Upper lobe of right lung (tissue), 1 donor: Measurements from ENCODE around the gene LCE2D. TPM values are rescaled to one million over a fixed set of nuclear protein-coding genes. Genes with fewer than 3 reads are reported as not detected.

Experiments
- ATAC-seq: fragments of 200-7000 bp; cut with Tn5 transposase; one replicate; pipeline ENCODE4 v1.9.1; 2020; ENCODE audit warnings: mild to moderate bottlenecking, moderate library complexity
- DNase-seq: peaks from one replicate; pipeline ENCODE4 v3.0.0-alpha.2; 2020
- H3K27ac ChIP-seq: fragments of 200-600 bp; one replicate; pipeline ENCODE4 v1.8.0; 2022
- H3K27me3 ChIP-seq: fragments of 200-600 bp; one replicate; pipeline ENCODE4 v1.8.0; 2022; ENCODE audit warnings: mild to moderate bottlenecking
- H3K36me3 ChIP-seq: fragments of 200-600 bp; one replicate; pipeline ENCODE4 v1.8.0; 2022
- H3K4me1 ChIP-seq: fragments of 200-600 bp; one replicate; pipeline ENCODE4 v1.8.0; 2022
- H3K4me3 ChIP-seq: fragments of 200-600 bp; one replicate; pipeline ENCODE4 v1.8.0; 2022; ENCODE audit warnings: mild to moderate bottlenecking
- H3K9me3 ChIP-seq: fragments of 200-600 bp; one replicate; pipeline ENCODE4 v1.8.0; 2022
- intact Hi-C: fragments of 100-400 bp; cut with DNase I; formaldehyde crosslinking; loops from one replicate; pipeline ENCODE4 v1.11.0; 2022
- long read RNA-seq: library from polyadenylated mRNA; unstranded; transcript quantifications from one replicate; pipeline ENCODE4 v2.0.0, GENCODE V29; 2021
- total RNA-seq: library from RNA; stranded (reverse); fragmentation: NEBNext Ultra II Directional; extraction: Animal tissue kit (Norgen Biotek cat#: 25700); gene quantifications from one replicate; pipeline ENCODE4 v1.2.1, GENCODE V29; 2021
- TF ChIP-seq, protein P1 (sequence below): fragments of 200-600 bp; IDR thresholded peaks from one replicate; pipeline ENCODE4 v1.8.0; 2022; ENCODE audit warnings: antibody characterized with exemption
- donor health status: DM: no; HTN: yes; CAD: no; lungs with severe emphysema.

Gene LCE2D, protein sequence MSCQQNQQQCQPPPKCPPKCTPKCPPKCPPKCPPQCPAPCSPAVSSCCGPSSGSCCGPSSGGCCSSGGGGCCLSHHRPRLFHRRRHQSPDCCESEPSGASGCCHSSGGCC
- not detected for total RNA-seq
- long read RNA-seq: 0 reads

DNA sequence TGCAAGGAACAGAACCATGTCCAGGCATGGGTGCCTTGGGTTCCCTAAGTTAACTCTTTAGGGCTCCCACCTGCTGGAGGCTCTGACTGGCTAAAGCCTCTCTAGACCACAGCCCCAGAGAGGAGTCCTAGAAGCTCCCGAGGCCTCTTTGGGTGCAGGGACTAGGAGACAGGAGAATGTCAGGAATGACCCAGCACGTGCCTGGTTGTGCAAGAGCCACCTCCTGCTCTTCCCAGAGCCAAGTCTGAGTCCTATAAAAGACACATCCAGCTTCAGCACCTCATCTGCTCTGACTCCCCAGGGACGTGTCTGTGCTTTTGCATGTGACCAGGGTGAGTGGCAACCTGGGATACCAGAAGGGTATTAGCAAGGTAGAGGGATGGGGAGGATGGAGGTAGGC is at the start of gene LCE2D:
TSS of gene LCE2D (plus strand) at position 283 of the 400 bp plus-strand sequence. CDS start 726 bp downstream, outside the sequence.
- Histone ChIP-seq H3K36me3 (no peaks in the 10 kb centered on the region), H3K4me3 (no peak within 1 kb of the TSS), H3K27me3 (peaks cover 4% of the 10 kb centered on the region), H3K4me1 (no peaks in the 10 kb centered on the region), H3K27ac (no peak within 1 kb of the TSS), H3K9me3 (no peaks in the 10 kb centered on the region)
- ATAC-seq (no peak), DNase-seq (no peak)
- TF ChIP-seq, protein P1, sequence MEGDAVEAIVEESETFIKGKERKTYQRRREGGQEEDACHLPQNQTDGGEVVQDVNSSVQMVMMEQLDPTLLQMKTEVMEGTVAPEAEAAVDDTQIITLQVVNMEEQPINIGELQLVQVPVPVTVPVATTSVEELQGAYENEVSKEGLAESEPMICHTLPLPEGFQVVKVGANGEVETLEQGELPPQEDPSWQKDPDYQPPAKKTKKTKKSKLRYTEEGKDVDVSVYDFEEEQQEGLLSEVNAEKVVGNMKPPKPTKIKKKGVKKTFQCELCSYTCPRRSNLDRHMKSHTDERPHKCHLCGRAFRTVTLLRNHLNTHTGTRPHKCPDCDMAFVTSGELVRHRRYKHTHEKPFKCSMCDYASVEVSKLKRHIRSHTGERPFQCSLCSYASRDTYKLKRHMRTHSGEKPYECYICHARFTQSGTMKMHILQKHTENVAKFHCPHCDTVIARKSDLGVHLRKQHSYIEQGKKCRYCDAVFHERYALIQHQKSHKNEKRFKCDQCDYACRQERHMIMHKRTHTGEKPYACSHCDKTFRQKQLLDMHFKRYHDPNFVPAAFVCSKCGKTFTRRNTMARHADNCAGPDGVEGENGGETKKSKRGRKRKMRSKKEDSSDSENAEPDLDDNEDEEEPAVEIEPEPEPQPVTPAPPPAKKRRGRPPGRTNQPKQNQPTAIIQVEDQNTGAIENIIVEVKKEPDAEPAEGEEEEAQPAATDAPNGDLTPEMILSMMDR: no peak
- intact Hi-C loops: no loop called here

DNA sequence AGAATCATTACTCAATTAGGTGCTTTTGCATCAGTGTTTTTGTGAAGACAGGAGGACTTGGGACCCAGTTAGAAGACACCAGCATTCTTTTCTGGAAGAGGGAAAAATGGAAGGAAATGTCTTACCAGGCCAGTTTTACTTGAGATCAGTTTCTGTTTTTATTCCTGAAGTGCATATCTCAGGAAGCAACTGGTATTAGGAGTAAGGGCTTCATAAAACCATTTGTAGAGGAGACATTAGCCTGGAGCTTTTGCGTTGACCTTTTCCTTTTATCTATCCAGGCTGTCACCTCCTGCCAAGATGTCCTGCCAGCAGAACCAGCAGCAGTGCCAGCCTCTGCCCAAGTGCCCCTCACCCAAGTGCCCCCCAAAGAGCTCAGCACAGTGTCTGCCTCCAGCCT is 49.7 kb upstream of the LCE2D start, which contains the start of gene LCE3B:
TSS of gene LCE3B (plus strand) at position 301 of the 400 bp plus-strand sequence. CDS start at position 301, 0 bp downstream.
- Histone ChIP-seq H3K4me1 (no peaks in the 10 kb centered on the region), H3K27me3 (no peaks in the 10 kb centered on the region), H3K27ac (no peak within 1 kb of the TSS), H3K9me3 (peaks cover 10% of the 10 kb centered on the region), H3K36me3 (no peaks in the 10 kb centered on the region), H3K4me3 (no peak within 1 kb of the TSS)
- ATAC-seq (no peak), DNase-seq (no peak)
- intact Hi-C loops: no loop called here
- TF ChIP-seq, protein P1: no peak

DNA sequence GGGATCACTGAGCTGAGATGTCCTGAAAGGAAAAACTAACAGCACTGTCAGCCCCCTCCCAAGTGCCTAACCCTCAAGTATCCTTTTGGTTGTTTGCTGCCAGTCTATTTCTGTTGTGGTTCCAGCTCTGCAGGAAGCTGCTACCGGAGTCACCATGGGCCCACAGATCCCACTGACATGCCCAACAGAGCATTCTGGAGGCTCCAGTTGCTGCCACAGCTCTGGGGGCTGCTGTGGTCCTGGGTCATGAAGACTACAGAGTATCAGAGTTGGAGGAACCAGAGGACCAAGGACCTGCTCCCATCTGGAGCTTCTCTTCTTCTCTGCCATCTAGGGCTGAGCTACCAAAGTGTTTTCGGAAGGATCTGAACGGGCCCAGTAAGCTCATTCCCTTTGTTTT is 41.2 kb upstream of the LCE2D start:
- Histone ChIP-seq H3K27me3 (no peaks in the 10 kb centered on the region), H3K4me1 (no peaks in the 10 kb centered on the region), H3K27ac (no peak overlapping the region), H3K9me3 (peaks cover 16% of the 10 kb centered on the region), H3K36me3 (no peaks in the 10 kb centered on the region), H3K4me3 (no peak overlapping the region)
- ATAC-seq (no peak), DNase-seq (no peak)
- TF ChIP-seq, protein P1: no peak
- intact Hi-C loops: no loop called here

DNA sequence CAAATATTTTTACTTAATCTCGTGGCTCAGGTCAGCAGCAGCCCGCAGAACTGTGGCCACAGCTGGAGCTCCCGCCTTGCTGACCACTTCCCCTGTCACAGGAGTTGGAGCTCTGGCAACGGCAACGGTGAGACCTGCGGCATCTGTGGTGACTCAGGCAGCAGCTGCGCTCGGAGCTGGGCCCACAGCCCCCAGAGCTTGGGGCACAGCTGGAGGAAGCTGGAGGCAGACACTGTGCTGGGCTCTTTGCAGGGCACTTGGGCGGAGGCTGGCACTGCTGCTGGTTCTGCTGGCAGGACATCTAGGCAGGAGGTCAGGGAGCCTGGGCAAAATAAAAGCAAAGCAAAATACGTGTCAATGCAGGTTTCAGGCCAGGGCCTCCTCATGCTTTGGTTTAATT is 40.4 kb upstream of the LCE2D start, which contains the start of gene LCE3A:
TSS of gene LCE3A (minus strand) at position 301 of the 400 bp plus-strand sequence. CDS start at position 301, 0 bp downstream.
- ATAC-seq (peak; percentile 28), DNase-seq (no peak)
- Histone ChIP-seq H3K36me3 (no peaks in the 10 kb centered on the region), H3K4me1 (no peaks in the 10 kb centered on the region), H3K27ac (no peak within 1 kb of the TSS), H3K27me3 (no peaks in the 10 kb centered on the region), H3K9me3 (peaks cover 11% of the 10 kb centered on the region), H3K4me3 (no peak within 1 kb of the TSS)
- intact Hi-C loops: no loop called here
- TF ChIP-seq, protein P1: no peak

DNA sequence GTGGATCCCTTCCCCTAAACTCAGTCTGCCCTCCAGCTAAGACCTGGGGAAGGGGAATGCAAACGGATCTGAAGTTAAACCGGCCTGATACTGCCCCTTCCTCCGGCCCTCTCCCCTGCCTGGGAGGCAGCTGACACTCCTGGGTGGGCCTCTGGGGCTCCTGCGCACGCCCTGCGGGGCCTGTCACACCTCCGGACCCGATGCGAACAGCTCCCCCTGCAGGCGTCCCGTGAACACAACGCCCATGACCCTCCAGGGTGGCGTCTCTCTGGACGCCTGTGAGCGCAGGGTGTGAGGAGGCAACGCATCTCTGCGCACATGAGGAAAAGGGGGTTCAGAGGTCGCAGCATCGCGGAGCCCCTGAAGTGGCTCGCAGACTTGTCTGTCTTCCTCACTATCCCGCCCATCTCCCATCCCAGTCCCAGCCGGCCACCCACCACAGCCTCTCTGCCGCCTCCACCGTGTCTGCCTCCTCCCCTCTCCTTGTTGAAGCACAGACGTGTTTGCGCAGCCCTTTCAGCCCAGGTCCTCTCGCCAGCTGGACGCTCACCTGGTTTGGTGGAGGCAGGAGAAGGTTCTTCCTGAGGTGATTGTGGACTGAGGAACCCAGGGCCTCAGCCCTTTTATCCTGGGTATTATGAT is 39.9 kb upstream of the LCE2D start:
- H3K27ac ChIP-seq: no peak overlapping the region
- H3K4me1 ChIP-seq: no peaks in the 10 kb centered on the region
- TF ChIP-seq, protein P1: peak; percentile 7
- H3K36me3 ChIP-seq: no peaks in the 10 kb centered on the region
- H3K27me3 ChIP-seq: no peaks in the 10 kb centered on the region
- ATAC-seq: peak; percentile 51
- H3K9me3 ChIP-seq: peaks cover 7% of the 10 kb centered on the region
- no peak overlapping the region for H3K4me3 ChIP-seq
- DNase-seq: no peak
- intact Hi-C loops: no loop called here
